Measurements from ENCODE around the gene GLT6D1.

The GLT6D1 gene

DNA sequence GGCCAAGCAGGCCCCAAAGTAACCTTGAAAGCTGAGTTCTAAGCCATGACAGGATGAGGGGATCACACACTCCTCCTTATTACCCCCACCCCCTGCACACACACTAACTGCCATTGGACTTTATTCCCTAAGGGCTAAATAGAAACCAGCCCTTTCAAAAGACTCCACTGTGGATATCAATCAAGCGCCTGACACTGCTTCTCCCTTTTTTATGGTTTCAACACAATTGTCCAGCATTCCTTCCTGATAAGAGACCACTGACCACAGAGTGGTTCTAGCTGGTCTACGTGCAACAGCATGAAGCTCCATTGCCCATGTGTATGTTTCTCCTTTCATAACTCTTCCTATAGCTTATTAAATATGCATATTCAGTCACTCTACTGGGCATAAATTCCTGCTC lies 43.1 kb downstream of the GLT6D1 start:
- peaks cover 0 to 17% (median 10%) of the 10 kb centered on the region in 10 experiments; a peak in 12 of 20 replicates for H3K4me1 ChIP-seq
- no peaks in the 10 kb centered on the region for H3K27me3 ChIP-seq
- H3K9ac ChIP-seq = no peak overlapping the region
- no peak for TF ChIP-seq Cebpa-rat (IDR thresholded peaks at IDR 0.05)
- H3K27ac ChIP-seq = no peak overlapping the region
- no peak overlapping the region for H3K4me3 ChIP-seq
- peak overlapping the region in 8 of 11 experiments; percentile 24 to 57 (median 46); a peak in 14 of 22 replicates for H3K4me2 ChIP-seq
- peaks cover 0 to 10% (median 0%) of the 10 kb centered on the region in 11 experiments; a peak in 1 of 22 replicates for H3K9me3 ChIP-seq (replicated peaks in 1 of 11)
- H3K36me3 ChIP-seq = no peaks in the 10 kb centered on the region
- no peaks in the 10 kb centered on the region for H4K20me1 ChIP-seq

DNA sequence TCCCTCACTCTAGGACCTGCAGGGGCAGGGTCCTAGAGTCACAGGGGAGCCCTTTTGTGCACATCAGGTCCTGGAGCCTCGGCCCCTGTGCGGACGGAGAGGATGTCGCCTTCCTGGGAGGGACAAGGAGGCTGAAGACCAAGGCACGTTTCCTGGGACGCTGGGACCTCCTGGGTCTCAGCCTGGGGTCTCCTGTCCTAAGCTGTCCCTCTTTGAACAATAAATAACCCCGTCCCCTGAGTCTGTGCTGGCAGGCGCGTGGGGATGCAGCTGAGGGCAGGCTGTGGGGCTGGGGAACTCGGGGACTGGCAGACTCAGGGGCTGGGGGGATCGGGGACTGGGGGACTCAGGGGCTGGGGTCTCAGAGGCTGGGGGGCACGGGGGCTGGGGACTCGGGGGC lies 46.7 kb downstream of the GLT6D1 start:
- peaks cover 0 to 10% (median 0%) of the 10 kb centered on the region in 11 experiments; a peak in 1 of 22 replicates for H3K9me3 ChIP-seq (replicated peaks in 1 of 11)
- H3K4me3 ChIP-seq = no peak overlapping the region
- no peaks in the 10 kb centered on the region for H3K27me3 ChIP-seq
- no peaks in the 10 kb centered on the region for H3K36me3 ChIP-seq
- H4K20me1 ChIP-seq = no peaks in the 10 kb centered on the region
- no peak for TF ChIP-seq Cebpa-rat (IDR thresholded peaks at IDR 0.05)
- peaks cover 0 to 21% (median 14%) of the 10 kb centered on the region in 10 experiments; a peak in 12 of 20 replicates for H3K4me1 ChIP-seq
- H3K27ac ChIP-seq = no peak overlapping the region
- no peak overlapping the region for H3K4me2 ChIP-seq
- H3K9ac ChIP-seq = no peak overlapping the region

DNA sequence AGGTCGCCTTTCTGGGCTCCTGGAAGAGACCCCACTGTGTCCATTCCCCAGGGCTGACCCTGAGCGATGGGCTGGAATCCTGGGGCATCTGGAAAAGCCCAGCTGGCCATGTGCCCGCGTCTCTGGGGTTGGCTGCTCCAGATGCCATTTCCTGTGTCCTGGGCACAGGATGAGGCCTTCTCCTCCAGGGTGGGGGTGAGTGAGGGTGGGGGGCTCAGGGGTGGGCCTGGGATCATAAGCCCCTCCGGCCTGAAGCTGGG lies 47.1 kb downstream of the GLT6D1 start:
- Histone ChIP-seq H3K4me3 (no peak overlapping the region), H3K4me1 (peaks cover 0 to 23% (median 15%) of the 10 kb centered on the region in 10 experiments; a peak in 12 of 20 replicates), H3K4me2 (no peak overlapping the region), H3K27ac (no peak overlapping the region), H3K36me3 (no peaks in the 10 kb centered on the region), H3K9ac (no peak overlapping the region), H4K20me1 (no peaks in the 10 kb centered on the region), H3K27me3 (no peaks in the 10 kb centered on the region), H3K9me3 (replicated peaks in 1 of 11) (peaks cover 0 to 10% (median 0%) of the 10 kb centered on the region in 11 experiments; a peak in 1 of 22 replicates)
- TF ChIP-seq Cebpa-rat (IDR thresholded peaks at IDR 0.05) = no peak

DNA sequence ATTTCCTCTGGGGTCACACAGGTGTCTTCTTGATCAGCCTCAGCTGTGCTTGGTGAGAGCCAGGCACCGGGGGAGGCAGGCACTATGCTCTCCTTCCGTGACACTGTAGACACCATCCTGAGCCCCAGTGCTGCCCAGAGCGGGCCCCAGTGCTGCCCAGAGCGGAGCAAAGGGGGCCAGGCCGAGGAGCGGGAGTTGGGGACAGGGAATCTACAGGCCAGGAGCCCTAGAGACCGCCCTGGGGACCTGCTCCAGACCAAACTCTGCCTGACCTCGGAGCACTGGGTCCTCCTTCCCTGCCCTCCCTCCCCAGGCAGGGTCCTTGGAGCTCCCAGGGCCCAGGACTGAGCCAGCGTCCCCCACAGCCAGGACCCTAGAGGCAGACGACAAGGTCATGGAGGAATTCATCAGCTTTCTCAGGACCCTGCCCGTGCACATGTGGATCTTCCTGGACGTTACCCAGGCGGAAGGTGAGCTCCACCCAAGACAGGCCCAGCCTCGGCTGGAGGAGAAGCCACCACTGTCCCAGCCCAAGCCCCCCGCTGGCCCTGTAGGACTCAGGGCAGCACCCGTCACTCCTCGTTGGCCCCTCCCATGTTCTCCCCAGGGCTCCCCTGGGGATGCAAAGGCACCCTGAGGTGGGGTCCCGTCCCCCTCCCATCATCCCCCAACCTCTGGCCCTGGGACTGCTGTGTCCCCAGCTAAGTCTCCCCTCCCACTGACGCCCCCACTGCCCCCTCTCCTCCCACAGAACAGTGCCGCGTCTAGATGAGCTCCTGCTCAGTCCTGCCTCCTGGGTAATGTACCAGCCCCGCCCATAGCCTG lies 47.6 kb downstream of the GLT6D1 start:
- no peak overlapping the region for H3K4me3 ChIP-seq
- H3K27ac ChIP-seq = no peak overlapping the region
- no peak for TF ChIP-seq Cebpa-rat (IDR thresholded peaks at IDR 0.05)
- no peaks in the 10 kb centered on the region for H3K36me3 ChIP-seq
- no peaks in the 10 kb centered on the region for H4K20me1 ChIP-seq
- peaks cover 0 to 10% (median 0%) of the 10 kb centered on the region in 11 experiments; a peak in 1 of 22 replicates for H3K9me3 ChIP-seq (replicated peaks in 1 of 11)
- no peaks in the 10 kb centered on the region for H3K27me3 ChIP-seq
- peak overlapping the region in 5 of 11 experiments; percentile 9 to 47 (median 21); a peak in 6 of 22 replicates for H3K4me2 ChIP-seq
- H3K4me1 ChIP-seq = peaks cover 0 to 26% (median 16%) of the 10 kb centered on the region in 10 experiments; a peak in 13 of 20 replicates
- no peak overlapping the region for H3K9ac ChIP-seq

DNA sequence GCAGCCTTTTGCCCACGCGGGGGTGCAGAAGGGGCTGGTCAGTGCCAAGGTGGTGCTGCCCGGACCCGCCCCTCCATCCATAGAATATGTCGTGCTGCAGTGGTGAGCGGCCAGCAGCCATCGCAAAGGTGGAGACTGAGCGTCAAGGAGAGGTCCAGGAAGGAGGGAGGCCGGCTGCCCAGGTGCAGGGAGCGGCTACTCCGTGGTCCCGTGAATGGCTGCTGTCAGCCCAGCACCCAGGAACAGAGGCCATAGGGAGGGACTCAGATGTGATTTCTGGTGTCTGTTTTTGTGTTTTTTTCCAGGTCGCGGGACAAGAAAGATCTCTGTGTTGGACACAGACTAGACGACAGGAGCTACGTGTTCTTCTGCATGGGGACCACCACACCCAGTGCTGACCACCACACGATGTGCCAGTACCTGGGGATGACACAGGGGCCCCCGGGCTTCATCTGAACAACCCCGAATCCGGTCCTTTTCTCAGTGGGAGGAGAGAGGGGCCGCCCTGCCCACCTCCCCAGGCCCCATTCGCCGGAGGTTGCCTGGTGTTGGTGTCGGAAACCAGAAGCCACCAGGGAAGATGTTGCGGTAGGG lies 48.8 kb downstream of the GLT6D1 start:
- H4K20me1 ChIP-seq = no peaks in the 10 kb centered on the region
- no peaks in the 10 kb centered on the region for H3K36me3 ChIP-seq
- peaks cover 0 to 10% (median 0%) of the 10 kb centered on the region in 11 experiments; a peak in 1 of 22 replicates for H3K9me3 ChIP-seq (replicated peaks in 1 of 11)
- no peaks in the 10 kb centered on the region for H3K27me3 ChIP-seq
- peaks cover 0 to 31% (median 19%) of the 10 kb centered on the region in 10 experiments; a peak in 15 of 20 replicates for H3K4me1 ChIP-seq
- H3K9ac ChIP-seq = no peak overlapping the region
- H3K4me3 ChIP-seq = no peak overlapping the region
- H3K27ac ChIP-seq = no peak overlapping the region
- TF ChIP-seq Cebpa-rat (IDR thresholded peaks at IDR 0.05) = no peak
- H3K4me2 ChIP-seq = no peak overlapping the region

DNA sequence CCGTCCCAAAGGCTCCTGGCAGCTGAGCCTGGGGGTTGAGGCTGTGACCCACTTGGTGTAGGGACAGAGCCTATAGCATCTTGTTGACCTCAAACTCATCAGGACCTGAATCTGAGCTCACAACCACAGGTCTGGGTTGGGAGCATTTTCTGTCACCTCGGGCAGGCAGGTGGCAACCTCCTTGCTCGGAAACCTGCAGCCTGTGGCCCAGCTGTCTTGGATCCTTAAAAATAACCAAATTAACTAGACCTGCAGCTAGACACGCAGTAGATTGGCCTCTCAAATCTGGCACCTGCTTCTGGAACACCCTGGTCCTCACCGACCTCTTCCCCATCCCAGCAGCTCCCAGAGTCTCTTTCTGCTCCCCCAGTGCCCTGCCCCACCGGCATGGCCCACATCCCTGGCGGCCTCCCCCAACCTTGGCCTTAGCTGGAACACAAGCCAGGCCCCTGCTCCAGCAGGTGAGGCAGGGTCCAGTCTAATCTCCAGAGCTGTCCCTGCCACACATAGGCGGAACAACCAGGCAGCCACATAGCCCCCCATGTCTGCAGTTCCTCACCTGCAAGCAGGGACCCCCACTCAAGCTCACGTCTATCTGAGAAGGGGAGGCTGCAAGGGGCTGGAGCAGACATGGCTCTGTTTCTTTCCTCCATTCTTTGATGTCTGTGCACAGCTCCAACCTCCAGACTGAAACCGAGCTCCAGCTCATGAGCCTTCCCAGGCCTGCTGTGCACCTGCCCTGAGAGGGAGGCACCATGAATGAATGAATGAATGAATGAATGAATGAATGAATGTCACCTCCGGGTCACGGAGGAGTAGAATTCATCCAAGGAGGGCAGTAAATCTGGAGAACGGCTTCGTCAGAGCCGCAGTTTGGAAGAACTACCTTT lies 49.5 kb downstream of the GLT6D1 start:
- Histone ChIP-seq H3K4me2 (no peak overlapping the region), H3K4me1 (peaks cover 0 to 38% (median 26%) of the 10 kb centered on the region in 10 experiments; a peak in 17 of 20 replicates), H3K9me3 (replicated peaks in 1 of 11) (peaks cover 0 to 4% (median 0%) of the 10 kb centered on the region in 11 experiments; a peak in 1 of 22 replicates), H3K4me3 (no peak overlapping the region), H4K20me1 (no peaks in the 10 kb centered on the region), H3K27me3 (no peaks in the 10 kb centered on the region), H3K27ac (no peak overlapping the region), H3K9ac (no peak overlapping the region), H3K36me3 (no peaks in the 10 kb centered on the region)
- TF ChIP-seq Cebpa-rat (IDR thresholded peaks at IDR 0.05) = no peak

DNA sequence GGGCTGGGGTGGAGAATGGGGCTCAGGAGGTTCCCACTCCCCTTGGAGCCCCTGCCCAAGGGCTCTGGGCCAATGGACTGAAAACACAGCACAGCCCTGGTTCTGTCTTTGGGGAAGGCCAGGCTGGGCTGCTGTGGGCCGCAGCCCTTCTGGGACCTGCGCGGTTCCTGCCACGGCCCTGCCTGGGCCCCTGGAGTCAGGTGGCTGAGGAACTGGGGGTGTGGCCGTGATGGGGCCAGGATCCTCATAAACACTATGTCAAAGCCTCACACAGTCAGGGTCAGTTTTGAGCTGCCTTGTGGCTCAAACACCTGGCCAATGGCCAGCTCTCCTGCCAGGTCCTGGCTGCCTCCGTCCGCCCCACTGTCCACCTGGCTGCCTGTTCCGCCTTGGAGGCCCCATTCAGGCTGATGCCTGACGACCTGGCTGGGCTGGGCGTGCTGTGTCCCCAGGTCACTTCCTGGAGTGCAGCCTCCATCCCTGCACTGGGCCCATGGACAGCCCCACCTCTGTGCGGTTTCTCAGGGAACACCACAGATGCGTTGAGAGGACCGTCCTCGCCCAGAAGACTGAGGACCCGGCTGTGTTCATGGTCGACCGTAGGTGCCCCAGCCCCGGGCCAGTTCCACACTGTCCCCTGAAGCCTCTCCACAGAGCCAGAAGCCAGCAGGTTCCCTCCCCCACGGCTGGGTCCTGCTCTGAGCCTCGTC lies 50.3 kb downstream of the GLT6D1 start:
- H4K20me1 ChIP-seq = no peaks in the 10 kb centered on the region
- no peak for TF ChIP-seq Cebpa-rat (IDR thresholded peaks at IDR 0.05)
- no peak overlapping the region for H3K4me2 ChIP-seq
- H3K4me3 ChIP-seq = no peak overlapping the region
- H3K27ac ChIP-seq = no peak overlapping the region
- H3K4me1 ChIP-seq = peaks cover 0 to 45% (median 34%) of the 10 kb centered on the region in 10 experiments; a peak in 17 of 20 replicates
- H3K36me3 ChIP-seq = no peaks in the 10 kb centered on the region
- H3K9ac ChIP-seq = no peak overlapping the region
- H3K9me3 ChIP-seq (replicated peaks in 1 of 11) = no peaks in the 10 kb centered on the region
- no peaks in the 10 kb centered on the region for H3K27me3 ChIP-seq

DNA sequence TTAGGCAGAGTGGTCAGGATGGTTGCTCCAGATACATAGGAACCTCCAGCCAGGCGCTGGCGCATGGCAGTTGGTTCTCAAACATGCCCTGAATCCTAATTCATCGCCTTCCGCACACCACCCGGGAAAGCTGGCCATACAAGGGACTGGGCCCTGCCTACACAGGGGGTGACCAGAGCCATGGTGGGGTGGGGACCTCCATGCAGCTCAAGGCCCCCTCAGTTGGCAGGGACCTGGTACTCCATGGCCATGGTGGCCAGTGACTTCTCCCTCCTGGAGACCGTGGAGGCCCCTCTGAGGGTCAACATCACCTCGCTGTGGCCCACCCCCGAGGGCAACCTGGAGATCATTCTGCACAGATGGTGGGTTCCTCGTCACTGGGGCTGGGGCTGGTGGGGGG lies 51.0 kb downstream of the GLT6D1 start:
- no peak for TF ChIP-seq Cebpa-rat (IDR thresholded peaks at IDR 0.05)
- H3K4me3 ChIP-seq = no peak overlapping the region
- H3K27ac ChIP-seq = no peak overlapping the region
- peaks cover 0 to 45% (median 34%) of the 10 kb centered on the region in 10 experiments; a peak in 17 of 20 replicates for H3K4me1 ChIP-seq
- H3K9me3 ChIP-seq (replicated peaks in 1 of 11) = no peaks in the 10 kb centered on the region
- H3K9ac ChIP-seq = no peak overlapping the region
- H3K36me3 ChIP-seq = no peaks in the 10 kb centered on the region
- no peaks in the 10 kb centered on the region for H4K20me1 ChIP-seq
- H3K27me3 ChIP-seq = no peaks in the 10 kb centered on the region
- H3K4me2 ChIP-seq = 0 out of 22 replicates have a peak overlapping the region, but pooled peaks of 1 of the 11 experiments have one; percentile 2

Data from BLaER1 treated with 17β-estradiol and CSF1 and Interleukin-3, amounts not matched to agents 10 nM and 100 nM (cell line).